ENCODE measurements around the gene TRIM67. TPM values are rescaled to one million over a fixed set of nuclear protein-coding genes. Genes with fewer than 3 reads are reported as not detected.

TRIM67 gene
- total and polyA plus RNA-seq, 8 donors: 0.06 to 1.5 (median 0.77) TPM; not detected in 1

- peaks cover 6 to 8% of the 10 kb centered on the region in 2 donors for H3K4me1 ChIP-seq
- no peak for DNase-seq
- H3K4me3 ChIP-seq: no peak overlapping the region
- intact Hi-C loops (cut with DNase I): no loop called here
- no peak for TF ChIP-seq CTCF (IDR thresholded peaks at IDR 0.05)
- no peaks in the 10 kb centered on the region for H3K9me3 ChIP-seq
- no peak overlapping the region for H3K27ac ChIP-seq
- no peaks in the 10 kb centered on the region for H3K27me3 ChIP-seq
- no peak for ATAC-seq
- H3K36me3 ChIP-seq: no peaks in the 10 kb centered on the region
These were observed 34.9 kb downstream of the TRIM67 start for GRCh38 chr1:231196728-231197127.

- DNase-seq: no peak
- Histone ChIP-seq H3K9me3 (no peaks in the 10 kb centered on the region), H3K4me3 (no peak overlapping the region), H3K27ac (no peak overlapping the region), H3K4me1 (no peaks in the 10 kb centered on the region), H3K27me3 (peaks cover 0 to 17% of the 10 kb centered on the region in 2 donors), H3K36me3 (no peaks in the 10 kb centered on the region)
- intact Hi-C loops (cut with DNase I): no loop called here
- TF ChIP-seq CTCF (IDR thresholded peaks at IDR 0.05): no peak
- ATAC-seq: no peak
These were observed 38.0 kb downstream of the TRIM67 start for GRCh38 chr1:231199868-231200267.

- no peaks in the 10 kb centered on the region for H3K36me3 ChIP-seq
- no peaks in the 10 kb centered on the region for H3K9me3 ChIP-seq
- H3K4me1 ChIP-seq: no peaks in the 10 kb centered on the region
- DNase-seq: no peak
- H3K27me3 ChIP-seq: peaks cover 0 to 17% of the 10 kb centered on the region in 2 donors
- no peak for TF ChIP-seq CTCF (IDR thresholded peaks at IDR 0.05)
- no peak overlapping the region for H3K4me3 ChIP-seq
- H3K27ac ChIP-seq: no peak overlapping the region
- intact Hi-C loops (cut with DNase I): no loop called here
- ATAC-seq: no peak
These were observed 38.7 kb downstream of the TRIM67 start for GRCh38 chr1:231200388-231201031.

GRCh38 chr1:231201375-231201978, 39.6 kb downstream of the TRIM67 start:
- H3K4me1 ChIP-seq: no peaks in the 10 kb centered on the region
- DNase-seq (no peak), ATAC-seq (no peak)
- no peaks in the 10 kb centered on the region for H3K36me3 ChIP-seq
- no peak for TF ChIP-seq CTCF (IDR thresholded peaks at IDR 0.05)
- H3K27ac ChIP-seq: no peak overlapping the region
- no peaks in the 10 kb centered on the region for H3K9me3 ChIP-seq
- intact Hi-C loops (cut with DNase I): no loop called here
- no peak overlapping the region for H3K4me3 ChIP-seq
- H3K27me3 ChIP-seq: peaks cover 0 to 17% of the 10 kb centered on the region in 2 donors

- no peaks in the 10 kb centered on the region for H3K9me3 ChIP-seq
- H3K36me3 ChIP-seq: no peaks in the 10 kb centered on the region
- ATAC-seq (no peak), DNase-seq (no peak)
- H3K27ac ChIP-seq: no peak overlapping the region
- intact Hi-C loops (cut with DNase I): no loop called here
- H3K4me1 ChIP-seq: no peaks in the 10 kb centered on the region
- H3K27me3 ChIP-seq: peaks cover 0 to 17% of the 10 kb centered on the region in 2 donors
- TF ChIP-seq CTCF (IDR thresholded peaks at IDR 0.05): no peak
- no peak overlapping the region for H3K4me3 ChIP-seq
These were observed 40.2 kb downstream of the TRIM67 start for GRCh38 chr1:231201979-231202633.
